SK-N-SH treated with all-trans-retinoic acid at 6 μM for 48 hours (cell line): ENCODE measurements around the gene CIT.

Experiments used
- ATAC-seq: fragments of 200-7000 bp; cut with Tn5 transposase; 3 replicates; pipeline ENCODE4 v1.9.1; 2020; ENCODE audit warnings: mild to moderate bottlenecking, moderate library complexity
- ARNTL ChIP-seq: fragments of 450-650 bp; formaldehyde crosslinking; IDR thresholded peaks from 2 replicates; pipeline ENCODE4 v1.5.0; 2020; ENCODE audit warnings: low read depth, mild to moderate bottlenecking, moderate library complexity, borderline replicate concordance
- BACH2 ChIP-seq: fragments of 250-450 bp; sonication (Bioruptor Pico); IDR thresholded peaks from 2 replicates; pipeline ENCODE4 v1.9.0; 2021; ENCODE audit warnings: mild to moderate bottlenecking, borderline replicate concordance
- CREB5 ChIP-seq: fragments of 250-450 bp; sonication (Bioruptor Pico); IDR thresholded peaks from 2 replicates; pipeline ENCODE4 v1.5.1; 2020; ENCODE audit warnings: low read depth, mild to moderate bottlenecking, moderate library complexity
- CSDC2 ChIP-seq: fragments of 250-450 bp; sonication (Bioruptor Pico); IDR thresholded peaks from 2 replicates; pipeline ENCODE4 v1.5.0; 2020; ENCODE audit warnings: mild to moderate bottlenecking, moderate library complexity
- CSRNP3 ChIP-seq: fragments of 250-450 bp; sonication (Bioruptor Pico); IDR thresholded peaks from 2 replicates; pipeline ENCODE4 v1.5.1; 2021; ENCODE audit warnings: mild to moderate bottlenecking, moderate library complexity
- GLIS3 ChIP-seq: fragments of 250-450 bp; sonication (Bioruptor Pico); IDR thresholded peaks from 2 replicates; pipeline ENCODE4 v1.5.0; 2020; ENCODE audit warnings: mild to moderate bottlenecking, moderate library complexity
- ISL1 ChIP-seq: fragments of 250-450 bp; sonication (Bioruptor Pico); IDR thresholded peaks from 2 replicates; pipeline ENCODE4 v2.1.2; 2022; ENCODE audit warnings: mild to moderate bottlenecking, moderate library complexity
- OSR1 ChIP-seq: fragments of 250-450 bp; sonication (Bioruptor Pico); IDR thresholded peaks from 2 replicates; pipeline ENCODE4 v1.8.0; 2022; ENCODE audit warnings: moderate library complexity, mild to moderate bottlenecking, inconsistent platforms
- PPARA ChIP-seq: fragments of 250-450 bp; sonication (Bioruptor Pico); IDR thresholded peaks from 2 replicates; pipeline ENCODE4 v1.5.0; 2020; ENCODE audit warnings: mild to moderate bottlenecking, borderline replicate concordance
- RARB ChIP-seq: fragments of 250-450 bp; sonication (Bioruptor Pico); IDR thresholded peaks from 2 replicates; pipeline ENCODE4 v1.8.0; 2021; ENCODE audit warnings: mild to moderate bottlenecking, moderate library complexity
- SNAI2 ChIP-seq: fragments of 250-450 bp; sonication (Bioruptor Pico); IDR thresholded peaks from 2 replicates; pipeline ENCODE4 v1.5.0; 2020; ENCODE audit warnings: mild to moderate bottlenecking, moderate library complexity
- TCF4 ChIP-seq: fragments of 250-450 bp; sonication (Bioruptor Pico); IDR thresholded peaks from 2 replicates; pipeline ENCODE4 v1.8.0; 2021; ENCODE audit warnings: mild to moderate bottlenecking, moderate library complexity, borderline replicate concordance
- TOX ChIP-seq: fragments of 250-450 bp; sonication (Bioruptor Pico); IDR thresholded peaks from 2 replicates; pipeline ENCODE4 v1.8.0; 2021; ENCODE audit warnings: mild to moderate bottlenecking, moderate library complexity, borderline replicate concordance
- ZC3H10 ChIP-seq: fragments of 250-450 bp; sonication (Bioruptor Pico); IDR thresholded peaks from 2 replicates; pipeline ENCODE4 v1.5.1; 2021; ENCODE audit warnings: mild to moderate bottlenecking, moderate library complexity
- ZFP3 ChIP-seq: fragments of 250-450 bp; sonication (Bioruptor Pico); IDR thresholded peaks from 2 replicates; pipeline ENCODE4 v1.5.0; 2020; ENCODE audit warnings: mild to moderate bottlenecking, moderate library complexity
- ZNF70 ChIP-seq: fragments of 450-650 bp; formaldehyde crosslinking; IDR thresholded peaks from 2 replicates; pipeline ENCODE4 v1.5.0; 2020; ENCODE audit warnings: mild to moderate bottlenecking, moderate library complexity
- ZNF8 ChIP-seq: fragments of 450-650 bp; formaldehyde crosslinking; IDR thresholded peaks from 2 replicates; pipeline ENCODE4 v1.5.0; 2020; ENCODE audit warnings: mild to moderate bottlenecking, moderate library complexity
- TF ChIP-seq, protein P1 (sequence below): fragments of 250-450 bp; sonication (Bioruptor Pico); IDR thresholded peaks from 2 replicates; pipeline ENCODE4 v1.8.0; 2020; ENCODE audit warnings: mild to moderate bottlenecking, moderate library complexity, borderline replicate concordance
- TF ChIP-seq, protein P2 (sequence below): fragments of 250-450 bp; sonication (Bioruptor Pico); IDR thresholded peaks from 2 replicates; pipeline ENCODE4 v1.5.0; 2020; ENCODE audit warnings: mild to moderate bottlenecking, moderate library complexity

The CIT gene

GRCh38 chr12:119699199-119699760 lies 177.8 kb downstream of the CIT start:
- no peak for ATAC-seq
- TF ChIP-seq ZC3H10 (CRISPR knock-in tag) (no peak), SNAI2 (CRISPR knock-in tag) (no peak)

GRCh38 chr12:119696943-119697342 lies 180.2 kb downstream of the CIT start:
- no peak for ATAC-seq
- TF ChIP-seq ZFP3 (CRISPR knock-in tag) (no peak), ISL1 (CRISPR knock-in tag) (no peak), CSDC2 (CRISPR knock-in tag) (no peak), SNAI2 (CRISPR knock-in tag) (no peak), ZC3H10 (CRISPR knock-in tag) (no peak), TOX (CRISPR knock-in tag) (no peak), BACH2 (CRISPR knock-in tag) (no peak), ZNF8 (CRISPR knock-in tag) (no peak), GLIS3 (no peak), RARB (CRISPR knock-in tag) (no peak), TCF4 (CRISPR knock-in tag) (no peak)
- TF ChIP-seq, protein P1, sequence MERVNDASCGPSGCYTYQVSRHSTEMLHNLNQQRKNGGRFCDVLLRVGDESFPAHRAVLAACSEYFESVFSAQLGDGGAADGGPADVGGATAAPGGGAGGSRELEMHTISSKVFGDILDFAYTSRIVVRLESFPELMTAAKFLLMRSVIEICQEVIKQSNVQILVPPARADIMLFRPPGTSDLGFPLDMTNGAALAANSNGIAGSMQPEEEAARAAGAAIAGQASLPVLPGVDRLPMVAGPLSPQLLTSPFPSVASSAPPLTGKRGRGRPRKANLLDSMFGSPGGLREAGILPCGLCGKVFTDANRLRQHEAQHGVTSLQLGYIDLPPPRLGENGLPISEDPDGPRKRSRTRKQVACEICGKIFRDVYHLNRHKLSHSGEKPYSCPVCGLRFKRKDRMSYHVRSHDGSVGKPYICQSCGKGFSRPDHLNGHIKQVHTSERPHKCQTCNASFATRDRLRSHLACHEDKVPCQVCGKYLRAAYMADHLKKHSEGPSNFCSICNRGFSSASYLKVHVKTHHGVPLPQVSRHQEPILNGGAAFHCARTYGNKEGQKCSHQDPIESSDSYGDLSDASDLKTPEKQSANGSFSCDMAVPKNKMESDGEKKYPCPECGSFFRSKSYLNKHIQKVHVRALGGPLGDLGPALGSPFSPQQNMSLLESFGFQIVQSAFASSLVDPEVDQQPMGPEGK (CRISPR knock-in tag), result no peak
- TF ChIP-seq, protein P2, sequence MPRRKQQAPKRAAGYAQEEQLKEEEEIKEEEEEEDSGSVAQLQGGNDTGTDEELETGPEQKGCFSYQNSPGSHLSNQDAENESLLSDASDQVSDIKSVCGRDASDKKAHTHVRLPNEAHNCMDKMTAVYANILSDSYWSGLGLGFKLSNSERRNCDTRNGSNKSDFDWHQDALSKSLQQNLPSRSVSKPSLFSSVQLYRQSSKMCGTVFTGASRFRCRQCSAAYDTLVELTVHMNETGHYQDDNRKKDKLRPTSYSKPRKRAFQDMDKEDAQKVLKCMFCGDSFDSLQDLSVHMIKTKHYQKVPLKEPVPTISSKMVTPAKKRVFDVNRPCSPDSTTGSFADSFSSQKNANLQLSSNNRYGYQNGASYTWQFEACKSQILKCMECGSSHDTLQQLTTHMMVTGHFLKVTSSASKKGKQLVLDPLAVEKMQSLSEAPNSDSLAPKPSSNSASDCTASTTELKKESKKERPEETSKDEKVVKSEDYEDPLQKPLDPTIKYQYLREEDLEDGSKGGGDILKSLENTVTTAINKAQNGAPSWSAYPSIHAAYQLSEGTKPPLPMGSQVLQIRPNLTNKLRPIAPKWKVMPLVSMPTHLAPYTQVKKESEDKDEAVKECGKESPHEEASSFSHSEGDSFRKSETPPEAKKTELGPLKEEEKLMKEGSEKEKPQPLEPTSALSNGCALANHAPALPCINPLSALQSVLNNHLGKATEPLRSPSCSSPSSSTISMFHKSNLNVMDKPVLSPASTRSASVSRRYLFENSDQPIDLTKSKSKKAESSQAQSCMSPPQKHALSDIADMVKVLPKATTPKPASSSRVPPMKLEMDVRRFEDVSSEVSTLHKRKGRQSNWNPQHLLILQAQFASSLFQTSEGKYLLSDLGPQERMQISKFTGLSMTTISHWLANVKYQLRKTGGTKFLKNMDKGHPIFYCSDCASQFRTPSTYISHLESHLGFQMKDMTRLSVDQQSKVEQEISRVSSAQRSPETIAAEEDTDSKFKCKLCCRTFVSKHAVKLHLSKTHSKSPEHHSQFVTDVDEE (CRISPR knock-in tag), result no peak

- ATAC-seq, result no peak
- TF ChIP-seq BACH2 (CRISPR knock-in tag), result no peak
- TF ChIP-seq PPARA, result no peak
- TF ChIP-seq CSRNP3 (CRISPR knock-in tag), result no peak
- TF ChIP-seq SNAI2 (CRISPR knock-in tag), result no peak
- no peak for TF ChIP-seq CREB5 (CRISPR knock-in tag)
- no peak for TF ChIP-seq ARNTL (CRISPR knock-in tag)
- no peak for TF ChIP-seq TOX (CRISPR knock-in tag)
- no peak for TF ChIP-seq ZNF8 (CRISPR knock-in tag)
- no peak for TF ChIP-seq ZNF70
- no peak for TF ChIP-seq TCF4 (CRISPR knock-in tag)
These were observed 182.1 kb downstream of the CIT start for GRCh38 chr12:119695034-119695433.

GRCh38 chr12:119694111-119694510 lies 183.0 kb downstream of the CIT start:
- TF ChIP-seq SNAI2 (CRISPR knock-in tag) (no peak), GLIS3 (no peak), TCF4 (CRISPR knock-in tag) (no peak), RARB (CRISPR knock-in tag) (no peak), ZC3H10 (CRISPR knock-in tag) (no peak), ARNTL (CRISPR knock-in tag) (no peak), OSR1 (CRISPR knock-in tag) (no peak)
- TF ChIP-seq, all 23 proteins: peak for 0

More at GRCh38 chr12:119694111-119694510, 183.0 kb downstream of the CIT start:
- no peak for ATAC-seq
